Neutrophil (primary cell): ENCODE data around the gene MYH6.
"Not testable (repeated sequence)": the region's sequence is repeated elsewhere in the genome, so short reads cannot be mapped to it uniquely, and the experiment has no call there.

Experiments used
- H3K27ac ChIP-seq: fragments of 200-600 bp; sonication (generic); 2 replicates; pipeline ENCODE4 v1.5.1; 2016; ENCODE audit warnings: mild to moderate bottlenecking, moderate library complexity
- H3K27me3 ChIP-seq: fragments of 200-600 bp; sonication (generic); 2 replicates; pipeline ENCODE4 v1.6.0; 2016; ENCODE audit warnings: mild to moderate bottlenecking
- H3K36me3 ChIP-seq: fragments of 200-600 bp; sonication (generic); 2 replicates; pipeline ENCODE4 v1.5.1; 2017
- H3K4me1 ChIP-seq, 2 experiments: fragments of 200-600 bp in 1 of 2; sonication (generic) in 1 of 2; 1 replicate in 1 of 2; 2 replicates in 1 of 2; pipeline versions ENCODE4 v1.5.1 to v1.6.1; 2013 to 2016; ENCODE audit warnings: low read depth in 1 of 2, low read length in 1 of 2, mild to moderate bottlenecking in 1 of 2, moderate library complexity in 1 of 2; ENCODE audit not compliant: control insufficient read depth in 1 of 2, insufficient read depth in 1 of 2
- H3K4me3 ChIP-seq, 2 experiments: fragments of 200-600 bp in 1 of 2; sonication (generic) in 1 of 2; 1 replicate in 1 of 2; 2 replicates in 1 of 2; pipeline ENCODE4 v1.5.1; 2013 to 2016; ENCODE audit warnings: low read depth in 1 of 2, low read length in 1 of 2, mild to moderate bottlenecking in 1 of 2, moderate library complexity in 1 of 2
- H3K9me3 ChIP-seq: fragments of 200-600 bp; sonication (generic); 2 replicates; pipeline ENCODE4 v1.5.1; 2016
- TF ChIP-seq, protein P1 (sequence below): fragments of 200-600 bp; sonication (generic); IDR thresholded peaks from 2 replicates; pipeline ENCODE4 v1.5.1; 2016; ENCODE audit warnings: antibody characterized with exemption

Gene MYH6

DNA sequence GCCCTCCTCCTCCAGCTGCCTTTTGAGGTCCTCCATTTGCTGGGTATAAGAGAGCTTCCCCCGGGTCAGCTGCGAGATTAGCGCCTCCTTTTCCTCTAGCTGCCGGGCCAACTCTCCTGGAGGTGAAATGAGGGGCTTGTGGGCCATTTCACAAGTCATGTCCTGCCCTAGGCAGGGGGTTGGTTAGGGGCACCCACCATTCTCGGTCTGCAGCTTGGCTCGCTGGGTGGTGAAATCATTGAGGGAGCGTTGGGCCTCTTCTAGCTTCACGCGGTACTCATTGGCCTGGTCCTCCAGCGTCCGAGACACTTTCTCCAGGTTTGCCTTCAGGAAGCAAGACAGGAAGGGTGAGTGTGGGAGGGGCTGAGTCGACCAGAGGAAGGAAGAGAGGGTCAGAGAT lies 18.7 kb downstream of the MYH6 start:
- Histone ChIP-seq H3K27me3 (peaks cover 11% of the 10 kb centered on the region), H3K36me3 (no peaks in the 10 kb centered on the region), H3K9me3 (no peaks in the 10 kb centered on the region), H3K4me1 (no peaks in the 10 kb centered on the region), H3K4me3 (no peak overlapping the region), H3K27ac (no peak overlapping the region)
- TF ChIP-seq, protein P1, sequence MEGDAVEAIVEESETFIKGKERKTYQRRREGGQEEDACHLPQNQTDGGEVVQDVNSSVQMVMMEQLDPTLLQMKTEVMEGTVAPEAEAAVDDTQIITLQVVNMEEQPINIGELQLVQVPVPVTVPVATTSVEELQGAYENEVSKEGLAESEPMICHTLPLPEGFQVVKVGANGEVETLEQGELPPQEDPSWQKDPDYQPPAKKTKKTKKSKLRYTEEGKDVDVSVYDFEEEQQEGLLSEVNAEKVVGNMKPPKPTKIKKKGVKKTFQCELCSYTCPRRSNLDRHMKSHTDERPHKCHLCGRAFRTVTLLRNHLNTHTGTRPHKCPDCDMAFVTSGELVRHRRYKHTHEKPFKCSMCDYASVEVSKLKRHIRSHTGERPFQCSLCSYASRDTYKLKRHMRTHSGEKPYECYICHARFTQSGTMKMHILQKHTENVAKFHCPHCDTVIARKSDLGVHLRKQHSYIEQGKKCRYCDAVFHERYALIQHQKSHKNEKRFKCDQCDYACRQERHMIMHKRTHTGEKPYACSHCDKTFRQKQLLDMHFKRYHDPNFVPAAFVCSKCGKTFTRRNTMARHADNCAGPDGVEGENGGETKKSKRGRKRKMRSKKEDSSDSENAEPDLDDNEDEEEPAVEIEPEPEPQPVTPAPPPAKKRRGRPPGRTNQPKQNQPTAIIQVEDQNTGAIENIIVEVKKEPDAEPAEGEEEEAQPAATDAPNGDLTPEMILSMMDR: no peak

DNA sequence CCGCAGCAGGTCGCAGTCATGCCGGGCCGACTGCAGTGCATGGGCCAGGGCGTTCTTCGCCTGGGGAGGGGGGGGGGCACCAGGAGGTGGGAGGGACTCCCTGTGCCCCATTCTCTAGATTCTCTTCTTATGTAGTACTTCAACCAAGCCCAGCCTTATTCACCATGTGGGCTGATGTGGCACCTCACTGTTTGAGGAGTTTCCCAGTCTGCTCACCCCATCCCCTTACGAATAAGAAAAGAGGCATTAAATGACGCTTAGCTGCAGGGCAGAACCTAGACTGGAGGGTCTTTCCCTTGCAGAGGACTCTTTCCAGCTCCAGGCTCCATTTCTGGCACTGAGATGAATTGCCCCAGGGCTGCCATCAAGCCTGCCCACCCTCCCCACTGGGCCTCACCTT lies 19.1 kb downstream of the MYH6 start:
- Histone ChIP-seq H3K4me1 (no peaks in the 10 kb centered on the region), H3K4me3 (no peak overlapping the region), H3K9me3 (no peaks in the 10 kb centered on the region), H3K27me3 (peaks cover 11% of the 10 kb centered on the region), H3K27ac (no peak overlapping the region), H3K36me3 (no peaks in the 10 kb centered on the region)
- TF ChIP-seq, protein P1: no peak

DNA sequence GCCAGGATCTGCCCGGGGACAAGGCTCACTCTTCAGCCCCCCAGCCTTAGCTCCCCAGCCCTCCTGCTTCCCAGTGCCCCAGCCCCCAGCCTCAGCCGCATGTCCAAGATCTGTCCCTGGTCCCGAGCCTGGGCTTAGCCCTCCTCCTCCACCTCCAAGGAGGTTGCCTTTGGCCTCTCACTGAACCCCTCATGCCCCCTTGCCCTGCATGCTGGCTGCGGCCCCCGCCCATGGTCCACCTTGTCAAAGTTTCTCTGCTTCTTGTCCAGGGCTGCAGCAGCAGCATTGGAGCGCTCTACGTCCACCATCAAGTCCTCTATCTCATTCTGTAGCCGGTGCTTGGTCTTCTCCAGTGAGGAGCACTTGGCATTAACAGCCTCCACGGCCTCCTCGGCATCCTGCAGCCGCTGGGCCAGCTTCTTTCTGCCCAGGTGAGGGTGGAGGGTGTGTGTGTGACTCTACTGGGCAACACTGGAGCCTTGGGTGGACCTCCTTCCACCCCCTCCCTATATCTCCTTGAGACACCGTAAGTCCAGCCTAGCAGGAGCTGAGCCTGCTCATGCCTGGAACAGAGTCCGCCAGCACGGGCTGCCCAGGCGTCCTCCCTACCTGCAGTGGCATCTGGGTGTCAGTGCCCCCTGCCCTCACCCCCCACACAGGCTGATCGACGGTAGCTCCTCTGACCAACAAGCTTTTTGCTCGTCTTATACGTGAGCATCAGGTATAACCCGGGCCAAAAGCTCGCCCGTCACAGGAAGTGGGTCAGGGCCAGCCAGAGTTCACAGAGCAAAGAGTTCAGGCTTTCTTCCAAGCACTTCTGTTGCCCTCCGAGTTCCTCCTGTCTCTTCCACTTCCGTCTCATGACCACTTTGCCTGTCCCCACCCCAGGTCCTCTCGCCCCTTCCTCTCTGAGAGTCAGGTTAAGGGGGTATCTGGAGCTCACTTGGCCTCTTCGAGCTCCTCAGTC lies 19.9 kb downstream of the MYH6 start:
- Histone ChIP-seq H3K4me3 (no peak overlapping the region), H3K36me3 (no peaks in the 10 kb centered on the region), H3K27me3 (peaks cover 7% of the 10 kb centered on the region), H3K4me1 (no peaks in the 10 kb centered on the region), H3K27ac (no peak overlapping the region), H3K9me3 (no peaks in the 10 kb centered on the region)
- TF ChIP-seq, protein P1: no peak

DNA sequence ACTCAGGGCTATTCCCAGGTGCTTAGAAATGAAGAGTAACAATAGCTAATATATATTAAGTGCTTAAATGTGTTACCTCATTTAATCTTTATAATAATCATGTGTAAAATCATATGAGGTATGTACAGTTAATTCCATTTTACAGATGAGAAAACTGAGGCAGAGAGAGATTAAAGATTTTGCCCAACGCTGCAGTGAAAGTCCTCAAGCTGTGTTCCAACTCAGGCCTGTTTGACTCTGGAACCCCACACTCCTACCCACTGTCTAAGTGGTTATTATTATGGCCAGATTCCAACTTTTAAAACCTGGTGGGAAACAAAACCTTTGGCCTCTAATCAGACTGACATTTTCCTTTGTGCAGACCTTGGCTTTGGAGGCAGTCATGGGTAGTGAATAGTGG lies 21.1 kb downstream of the MYH6 start:
- Histone ChIP-seq H3K36me3 (no peaks in the 10 kb centered on the region), H3K27ac (no peak overlapping the region), H3K9me3 (no peaks in the 10 kb centered on the region), H3K27me3 (peaks cover 5% of the 10 kb centered on the region), H3K4me1 (no peaks in the 10 kb centered on the region), H3K4me3 (no peak overlapping the region)
- TF ChIP-seq, protein P1: no peak

DNA sequence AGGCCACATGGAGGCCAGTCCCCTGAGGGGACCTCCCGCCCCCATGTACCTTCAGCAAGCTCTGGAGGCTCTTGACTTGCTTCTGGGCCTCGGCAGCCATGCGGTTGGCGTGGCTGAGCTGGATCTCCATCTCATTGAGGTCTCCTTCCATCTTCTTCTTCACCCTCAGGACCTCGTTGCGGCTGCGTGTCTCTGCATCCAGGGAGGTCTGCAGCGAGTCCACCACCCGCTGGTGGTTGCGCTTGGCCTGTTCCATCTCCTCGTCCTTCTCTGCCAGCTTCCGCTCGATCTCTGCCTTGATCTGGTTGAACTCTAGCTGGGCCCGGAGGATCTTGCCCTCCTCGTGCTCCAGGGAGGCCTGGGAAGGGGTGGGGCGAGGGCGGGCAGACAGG lies 21.8 kb downstream of the MYH6 start:
- not testable (repeated sequence) for H3K27me3 ChIP-seq, H3K27ac ChIP-seq, H3K4me3 ChIP-seq, H3K36me3 ChIP-seq, H3K9me3 ChIP-seq, H3K4me1 ChIP-seq

DNA sequence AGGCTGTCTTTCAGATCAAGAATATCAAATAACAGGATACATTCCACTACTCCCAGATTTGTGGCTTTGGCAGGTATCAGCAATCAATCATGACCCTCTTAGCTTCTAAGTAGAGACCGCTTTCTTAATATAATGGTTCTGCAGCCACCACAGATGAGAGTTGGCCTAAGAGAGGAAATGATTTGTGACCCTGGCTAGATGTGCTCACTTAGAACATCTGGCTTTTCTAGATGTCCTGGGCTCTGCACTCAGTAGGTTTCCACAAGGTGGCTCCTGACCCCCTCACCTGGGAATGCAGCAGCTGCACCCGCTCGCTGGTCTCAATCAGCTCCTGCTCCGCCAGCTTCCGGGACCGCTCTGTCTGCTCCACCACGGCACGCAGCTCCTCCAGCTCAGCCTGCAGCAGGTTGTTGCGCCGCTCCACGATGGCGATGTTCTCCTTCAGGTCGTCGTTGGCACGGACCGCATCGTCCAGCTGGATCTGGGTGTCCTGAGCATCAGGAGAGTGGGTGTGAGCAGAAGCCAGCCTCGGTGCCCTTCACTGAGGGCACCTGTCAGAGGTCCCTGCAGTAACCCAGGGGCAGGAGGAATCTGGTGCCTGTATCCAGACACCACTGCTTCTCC lies 22.3 kb downstream of the MYH6 start:
- no peaks in the 10 kb centered on the region for H3K36me3 ChIP-seq

More for the DNA sequence above, 22.3 kb downstream of the MYH6 start:
- no peak overlapping the region for H3K27ac ChIP-seq
- no peak overlapping the region for H3K4me3 ChIP-seq
- peaks cover 9% of the 10 kb centered on the region for H3K27me3 ChIP-seq
- H3K9me3 ChIP-seq: no peaks in the 10 kb centered on the region
- no peaks in the 10 kb centered on the region for H3K4me1 ChIP-seq
- TF ChIP-seq, protein P1: no peak
